ENCODE results near the gene EHF. TPM values are rescaled to one million over a fixed set of nuclear protein-coding genes. Genes with fewer than 3 reads are reported as not detected.

The EHF gene
- total and polyA plus RNA-seq, 2 of the 13 experiments (the other 11 are each of a cell fraction or from before 2014, with no cell fraction given), result 0.04 to 0.46 TPM

DNA sequence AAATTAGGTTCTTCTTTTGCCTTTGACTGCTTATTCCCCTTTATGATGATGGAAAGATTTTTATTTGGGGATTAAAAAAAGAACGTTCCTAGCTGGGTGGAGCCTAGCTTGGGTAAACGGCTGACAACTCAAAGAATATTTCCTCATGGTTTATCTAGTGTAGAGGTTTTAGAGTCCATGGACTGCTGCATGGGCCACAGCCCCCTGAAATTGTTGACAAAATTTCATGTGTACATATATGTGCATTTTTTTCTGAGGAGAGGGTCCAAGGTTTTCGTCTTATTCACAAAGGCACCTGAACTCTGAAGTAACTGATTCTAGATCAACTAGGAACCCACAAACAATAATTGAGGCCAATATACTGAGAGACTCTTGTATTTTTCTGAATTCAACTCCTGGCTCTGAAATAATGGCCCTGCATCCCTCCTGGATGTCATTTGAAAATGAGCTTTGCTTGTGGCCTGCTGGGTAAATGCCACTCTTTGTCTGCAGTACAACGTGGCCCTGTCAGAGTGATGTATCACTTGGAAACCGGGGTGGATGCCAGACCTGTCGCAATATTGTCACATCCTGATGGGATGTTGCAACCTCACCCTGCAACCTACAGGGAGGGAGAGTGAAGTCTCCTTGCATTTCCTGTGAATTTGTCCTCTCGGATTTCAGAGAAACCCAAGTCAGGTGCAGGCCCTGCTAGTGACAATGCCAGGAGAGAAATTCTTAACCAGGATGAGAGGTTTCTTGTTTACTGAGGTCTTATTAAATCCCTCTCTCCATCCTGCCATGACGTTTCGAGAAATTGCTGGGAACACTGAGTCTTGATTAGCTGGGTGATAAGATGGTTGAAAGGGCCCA lies 33.8 kb downstream of the EHF start (continued):
- TF ChIP-seq ZNF263 (CRISPR knock-in tag; IDR thresholded peaks at IDR 0.05) (peak; percentile 68; the same call in 1 of the 2 replicates), GFI1 (CRISPR knock-in tag; IDR thresholded peaks at IDR 0.05; ENCODE audit: borderline replicate concordance) (peak; percentile 77; the same call in 1 of the 2 replicates), DR1 (CRISPR knock-in tag; IDR thresholded peaks at IDR 0.05) (no peak; the same call in 1 of the 2 replicates), NFE2 (CRISPR knock-in tag; IDR thresholded peaks at IDR 0.05) (no peak), ZNF234 (CRISPR knock-in tag; conservative IDR thresholded peaks at IDR 0.05) (no peak), ZNF746 (CRISPR knock-in tag; IDR thresholded peaks at IDR 0.05) (peak; percentile 92), ZNF17 (CRISPR knock-in tag; IDR thresholded peaks at IDR 0.05) (no peak), ZNF670 (CRISPR knock-in tag; IDR thresholded peaks at IDR 0.05; ENCODE audit: borderline replicate concordance) (no peak), ARNTL (CRISPR knock-in tag; IDR thresholded peaks at IDR 0.05) (peak; percentile 88), DNMT3B (CRISPR knock-in tag; conservative IDR thresholded peaks at IDR 0.05) (peak; percentile 94; the same call in 1 of the 2 replicates), ZC3H4 (CRISPR knock-in tag; IDR thresholded peaks at IDR 0.05; ENCODE audit: borderline replicate concordance) (no peak), GABPA (IDR thresholded peaks at IDR 0.05; ENCODE audit: low read depth, low read length) (no peak), GABPA (CRISPR knock-in tag; IDR thresholded peaks at IDR 0.05; ENCODE audit: low read depth) (peak; percentile 62; the same call in 1 of the 2 replicates), ZNF333 (CRISPR knock-in tag; IDR thresholded peaks at IDR 0.05; ENCODE audit: borderline replicate concordance) (no peak), ISL2 (CRISPR knock-in tag; IDR thresholded peaks at IDR 0.05) (peak; percentile 97)
- TF ChIP-seq, protein P1, sequence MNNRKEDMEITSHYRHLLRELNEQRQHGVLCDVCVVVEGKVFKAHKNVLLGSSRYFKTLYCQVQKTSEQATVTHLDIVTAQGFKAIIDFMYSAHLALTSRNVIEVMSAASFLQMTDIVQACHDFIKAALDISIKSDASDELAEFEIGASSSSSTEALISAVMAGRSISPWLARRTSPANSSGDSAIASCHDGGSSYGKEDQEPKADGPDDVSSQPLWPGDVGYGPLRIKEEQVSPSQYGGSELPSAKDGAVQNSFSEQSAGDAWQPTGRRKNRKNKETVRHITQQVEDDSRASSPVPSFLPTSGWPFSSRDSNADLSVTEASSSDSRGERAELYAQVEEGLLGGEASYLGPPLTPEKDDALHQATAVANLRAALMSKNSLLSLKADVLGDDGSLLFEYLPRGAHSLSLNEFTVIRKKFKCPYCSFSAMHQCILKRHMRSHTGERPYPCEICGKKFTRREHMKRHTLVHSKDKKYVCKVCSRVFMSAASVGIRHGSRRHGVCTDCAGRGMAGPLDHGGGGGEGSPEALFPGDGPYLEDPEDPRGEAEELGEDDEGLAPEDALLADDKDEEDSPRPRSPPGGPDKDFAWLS (CRISPR knock-in tag; IDR thresholded peaks at IDR 0.05; ENCODE audit: borderline replicate concordance), result 0 out of 2 replicates have a peak, but pooled peaks have one; percentile 55
- TF ChIP-seq, protein P2, sequence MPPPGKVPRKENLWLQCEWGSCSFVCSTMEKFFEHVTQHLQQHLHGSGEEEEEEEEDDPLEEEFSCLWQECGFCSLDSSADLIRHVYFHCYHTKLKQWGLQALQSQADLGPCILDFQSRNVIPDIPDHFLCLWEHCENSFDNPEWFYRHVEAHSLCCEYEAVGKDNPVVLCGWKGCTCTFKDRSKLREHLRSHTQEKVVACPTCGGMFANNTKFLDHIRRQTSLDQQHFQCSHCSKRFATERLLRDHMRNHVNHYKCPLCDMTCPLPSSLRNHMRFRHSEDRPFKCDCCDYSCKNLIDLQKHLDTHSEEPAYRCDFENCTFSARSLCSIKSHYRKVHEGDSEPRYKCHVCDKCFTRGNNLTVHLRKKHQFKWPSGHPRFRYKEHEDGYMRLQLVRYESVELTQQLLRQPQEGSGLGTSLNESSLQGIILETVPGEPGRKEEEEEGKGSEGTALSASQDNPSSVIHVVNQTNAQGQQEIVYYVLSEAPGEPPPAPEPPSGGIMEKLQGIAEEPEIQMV (CRISPR knock-in tag; IDR thresholded peaks at IDR 0.05; ENCODE audit: low read depth), result peak; percentile 75; the same call in 1 of the 2 replicates
- TF ChIP-seq, protein P3, sequence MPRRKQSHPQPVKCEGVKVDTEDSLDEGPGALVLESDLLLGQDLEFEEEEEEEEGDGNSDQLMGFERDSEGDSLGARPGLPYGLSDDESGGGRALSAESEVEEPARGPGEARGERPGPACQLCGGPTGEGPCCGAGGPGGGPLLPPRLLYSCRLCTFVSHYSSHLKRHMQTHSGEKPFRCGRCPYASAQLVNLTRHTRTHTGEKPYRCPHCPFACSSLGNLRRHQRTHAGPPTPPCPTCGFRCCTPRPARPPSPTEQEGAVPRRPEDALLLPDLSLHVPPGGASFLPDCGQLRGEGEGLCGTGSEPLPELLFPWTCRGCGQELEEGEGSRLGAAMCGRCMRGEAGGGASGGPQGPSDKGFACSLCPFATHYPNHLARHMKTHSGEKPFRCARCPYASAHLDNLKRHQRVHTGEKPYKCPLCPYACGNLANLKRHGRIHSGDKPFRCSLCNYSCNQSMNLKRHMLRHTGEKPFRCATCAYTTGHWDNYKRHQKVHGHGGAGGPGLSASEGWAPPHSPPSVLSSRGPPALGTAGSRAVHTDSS (CRISPR knock-in tag; conservative IDR thresholded peaks at IDR 0.05), result no peak
- TF ChIP-seq, protein P4, sequence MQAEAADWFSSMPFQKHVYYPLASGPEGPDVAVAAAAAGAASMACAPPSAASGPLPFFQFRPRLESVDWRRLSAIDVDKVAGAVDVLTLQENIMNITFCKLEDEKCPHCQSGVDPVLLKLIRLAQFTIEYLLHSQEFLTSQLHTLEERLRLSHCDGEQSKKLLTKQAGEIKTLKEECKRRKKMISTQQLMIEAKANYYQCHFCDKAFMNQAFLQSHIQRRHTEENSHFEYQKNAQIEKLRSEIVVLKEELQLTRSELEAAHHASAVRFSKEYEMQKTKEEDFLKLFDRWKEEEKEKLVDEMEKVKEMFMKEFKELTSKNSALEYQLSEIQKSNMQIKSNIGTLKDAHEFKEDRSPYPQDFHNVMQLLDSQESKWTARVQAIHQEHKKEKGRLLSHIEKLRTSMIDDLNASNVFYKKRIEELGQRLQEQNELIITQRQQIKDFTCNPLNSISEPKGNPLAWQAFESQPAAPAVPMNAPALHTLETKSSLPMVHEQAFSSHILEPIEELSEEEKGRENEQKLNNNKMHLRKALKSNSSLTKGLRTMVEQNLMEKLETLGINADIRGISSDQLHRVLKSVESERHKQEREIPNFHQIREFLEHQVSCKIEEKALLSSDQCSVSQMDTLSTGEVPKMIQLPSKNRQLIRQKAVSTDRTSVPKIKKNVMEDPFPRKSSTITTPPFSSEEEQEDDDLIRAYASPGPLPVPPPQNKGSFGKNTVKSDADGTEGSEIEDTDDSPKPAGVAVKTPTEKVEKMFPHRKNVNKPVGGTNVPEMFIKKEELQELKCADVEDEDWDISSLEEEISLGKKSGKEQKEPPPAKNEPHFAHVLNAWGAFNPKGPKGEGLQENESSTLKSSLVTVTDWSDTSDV (CRISPR knock-in tag; IDR thresholded peaks at IDR 0.05), result no peak
- TF ChIP-seq, protein P5, sequence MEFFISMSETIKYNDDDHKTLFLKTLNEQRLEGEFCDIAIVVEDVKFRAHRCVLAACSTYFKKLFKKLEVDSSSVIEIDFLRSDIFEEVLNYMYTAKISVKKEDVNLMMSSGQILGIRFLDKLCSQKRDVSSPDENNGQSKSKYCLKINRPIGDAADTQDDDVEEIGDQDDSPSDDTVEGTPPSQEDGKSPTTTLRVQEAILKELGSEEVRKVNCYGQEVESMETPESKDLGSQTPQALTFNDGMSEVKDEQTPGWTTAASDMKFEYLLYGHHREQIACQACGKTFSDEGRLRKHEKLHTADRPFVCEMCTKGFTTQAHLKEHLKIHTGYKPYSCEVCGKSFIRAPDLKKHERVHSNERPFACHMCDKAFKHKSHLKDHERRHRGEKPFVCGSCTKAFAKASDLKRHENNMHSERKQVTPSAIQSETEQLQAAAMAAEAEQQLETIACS (CRISPR knock-in tag; IDR thresholded peaks at IDR 0.05), result no peak

Data from HepG2 (cell line).